Keratinocyte (primary cell): ENCODE results near the gene ASTN2.

ENCODE experiments used
- EZH2 ChIP-seq: IDR thresholded peaks from one replicate; pipeline ENCODE4 v1.6.1; 2012; ENCODE audit warnings: inconsistent platforms, mild to moderate bottlenecking, low read length, moderate library complexity
- TF ChIP-seq, protein P1 (sequence below), 3 experiments: IDR thresholded peaks in 1 of 3; conservative IDR thresholded peaks in 1 of 3; optimal IDR thresholded peaks in 1 of 3; 2 replicates in 2 of 3; 3 replicates in 1 of 3; pipeline versions ENCODE3 to v1.5.1; 2011; ENCODE audit warnings: low read length in 3 of 3, mild to moderate bottlenecking in 3 of 3, moderate library complexity in 2 of 3, control low read depth in 1 of 3, inconsistent platforms in 1 of 3; ENCODE audit not compliant: insufficient read depth in 2 of 3; ENCODE audit errors: extremely low read depth in 1 of 3

GRCh38 chr9:116701940-116702642 is 712.8 kb downstream of the ASTN2 start:
- TF ChIP-seq EZH2, result no peak
- TF ChIP-seq, protein P1, sequence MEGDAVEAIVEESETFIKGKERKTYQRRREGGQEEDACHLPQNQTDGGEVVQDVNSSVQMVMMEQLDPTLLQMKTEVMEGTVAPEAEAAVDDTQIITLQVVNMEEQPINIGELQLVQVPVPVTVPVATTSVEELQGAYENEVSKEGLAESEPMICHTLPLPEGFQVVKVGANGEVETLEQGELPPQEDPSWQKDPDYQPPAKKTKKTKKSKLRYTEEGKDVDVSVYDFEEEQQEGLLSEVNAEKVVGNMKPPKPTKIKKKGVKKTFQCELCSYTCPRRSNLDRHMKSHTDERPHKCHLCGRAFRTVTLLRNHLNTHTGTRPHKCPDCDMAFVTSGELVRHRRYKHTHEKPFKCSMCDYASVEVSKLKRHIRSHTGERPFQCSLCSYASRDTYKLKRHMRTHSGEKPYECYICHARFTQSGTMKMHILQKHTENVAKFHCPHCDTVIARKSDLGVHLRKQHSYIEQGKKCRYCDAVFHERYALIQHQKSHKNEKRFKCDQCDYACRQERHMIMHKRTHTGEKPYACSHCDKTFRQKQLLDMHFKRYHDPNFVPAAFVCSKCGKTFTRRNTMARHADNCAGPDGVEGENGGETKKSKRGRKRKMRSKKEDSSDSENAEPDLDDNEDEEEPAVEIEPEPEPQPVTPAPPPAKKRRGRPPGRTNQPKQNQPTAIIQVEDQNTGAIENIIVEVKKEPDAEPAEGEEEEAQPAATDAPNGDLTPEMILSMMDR (optimal IDR thresholded peaks at IDR 0.05 in 1 of 3, IDR thresholded peaks at IDR 0.05 in 1 of 3, conservative IDR thresholded peaks at IDR 0.05 in 1 of 3; ENCODE audit: extremely low read depth in 1 of 3, insufficient read depth in 2 of 3, low read length in 3 of 3), result no peak
